HPDE6-E6E7 (cell line): ENCODE measurements around the gene SSNA1.

ENCODE experiments used
- DNase-seq: peaks from one replicate; pipeline ENCODE4 v3.0.0; 2011; ENCODE audit warnings: missing footprints; ENCODE audit errors: extremely low spot score

SSNA1 gene

GRCh38 chr9:137188490-137189296 is at the start of gene SSNA1, which contains the start of gene ANAPC2:
Gene SSNA1, plus strand, starts transcription at chr9:137188676. Its CDS starts 51 bp downstream, at chr9:137188727.
Gene ANAPC2, minus strand, starts transcription at chr9:137188560. Its CDS starts 28 bp downstream, at chr9:137188532.
- DNase-seq: peak; percentile 89

GRCh38 chr9:137138722-137139467 is 49.6 kb upstream of the SSNA1 start, which contains the start of gene GRIN1:
Gene GRIN1, plus strand, starts transcription at chr9:137139154. Its CDS starts 333 bp downstream, at chr9:137139487.
- DNase-seq: no peak

GRCh38 chr9:137139468-137140150 is 48.9 kb upstream of the SSNA1 start:
- DNase-seq: no peak

- DNase-seq: no peak
Measured at GRCh38 chr9:137140151-137141012, 48.1 kb upstream of the SSNA1 start.

- no peak for DNase-seq
Measured at GRCh38 chr9:137141050-137141810, 47.2 kb upstream of the SSNA1 start.

GRCh38 chr9:137141976-137142936 is 46.2 kb upstream of the SSNA1 start:
- no peak for DNase-seq

- DNase-seq: no peak
Measured at GRCh38 chr9:137143459-137143858, 45.0 kb upstream of the SSNA1 start.

GRCh38 chr9:137145731-137146526 is 42.5 kb upstream of the SSNA1 start:
- DNase-seq: no peak

GRCh38 chr9:137146527-137146918 is 42.0 kb upstream of the SSNA1 start:
- DNase-seq: no peak

- no peak for DNase-seq
Measured at GRCh38 chr9:137147091-137147792, 41.2 kb upstream of the SSNA1 start.

- DNase-seq: no peak
Measured at GRCh38 chr9:137147793-137148160, 40.7 kb upstream of the SSNA1 start.

GRCh38 chr9:137148242-137148641 is 40.2 kb upstream of the SSNA1 start:
- no peak for DNase-seq

- DNase-seq: no peak
Measured at GRCh38 chr9:137148661-137149060, 39.8 kb upstream of the SSNA1 start.

GRCh38 chr9:137149363-137149762 is 39.1 kb upstream of the SSNA1 start:
- DNase-seq: no peak

- DNase-seq: no peak
Measured at GRCh38 chr9:137149942-137150616, 38.4 kb upstream of the SSNA1 start.

- no peak for DNase-seq
Measured at GRCh38 chr9:137150617-137151457, 37.6 kb upstream of the SSNA1 start.
